ENCODE data around the gene PLCG2.
"Not testable (repeated sequence)": the region's sequence is repeated elsewhere in the genome, so short reads cannot be mapped to it uniquely, and the experiment has no call there.

The PLCG2 gene

GRCh38 chr16:81997738-81998137 lies 218.6 kb downstream of the PLCG2 start:
- no peak for DNase-seq (ENCODE audit: low read depth in 3 of 3)

DNA sequence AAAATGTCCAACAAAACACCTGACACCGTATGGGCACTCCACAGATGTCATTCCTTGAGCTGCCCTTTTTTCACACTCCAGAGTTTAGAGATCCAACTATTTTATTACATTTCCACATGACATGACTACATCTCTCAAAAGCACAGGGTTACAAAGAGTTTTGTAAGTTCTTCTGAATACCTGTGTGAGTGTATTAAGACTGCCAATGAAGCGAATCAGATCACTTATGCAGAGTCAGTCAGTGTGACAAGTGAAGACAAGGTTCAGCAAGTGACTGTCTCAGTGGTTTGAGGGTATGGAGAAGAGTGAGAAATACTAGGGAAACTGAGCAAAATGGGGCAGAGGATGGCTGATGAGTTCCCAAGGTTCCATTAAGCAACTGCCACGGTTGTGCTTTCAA lies 223.7 kb downstream of the PLCG2 start:
- DNase-seq (ENCODE audit: low read depth in 3 of 3), result no peak

- no peak for DNase-seq (ENCODE audit: low read depth in 3 of 3)
These were observed 225.5 kb downstream of the PLCG2 start for GRCh38 chr16:82004601-82005000.

- DNase-seq (ENCODE audit: low read depth in 3 of 3), result no peak
These were observed 226.1 kb downstream of the PLCG2 start for GRCh38 chr16:82005027-82005830.

DNA sequence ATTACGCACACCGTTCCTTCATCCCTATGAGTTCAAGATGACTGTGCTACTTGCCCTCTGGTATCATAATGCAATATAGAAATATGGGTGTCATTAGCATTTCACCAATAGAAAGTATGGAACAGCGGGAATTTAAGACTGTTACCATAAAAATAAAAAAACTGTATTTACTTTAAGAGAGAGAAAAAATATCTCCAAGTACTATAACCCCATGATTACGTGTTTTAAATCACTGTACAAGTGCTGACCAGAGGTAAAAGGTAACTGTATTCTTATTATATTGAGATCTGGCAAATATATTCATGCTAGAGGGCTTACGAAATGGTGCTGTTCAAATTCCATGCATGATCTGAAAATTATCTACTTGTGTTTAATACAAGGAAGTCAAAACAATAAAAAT lies 226.9 kb downstream of the PLCG2 start:
- no peak for DNase-seq (ENCODE audit: low read depth in 3 of 3)

DNA sequence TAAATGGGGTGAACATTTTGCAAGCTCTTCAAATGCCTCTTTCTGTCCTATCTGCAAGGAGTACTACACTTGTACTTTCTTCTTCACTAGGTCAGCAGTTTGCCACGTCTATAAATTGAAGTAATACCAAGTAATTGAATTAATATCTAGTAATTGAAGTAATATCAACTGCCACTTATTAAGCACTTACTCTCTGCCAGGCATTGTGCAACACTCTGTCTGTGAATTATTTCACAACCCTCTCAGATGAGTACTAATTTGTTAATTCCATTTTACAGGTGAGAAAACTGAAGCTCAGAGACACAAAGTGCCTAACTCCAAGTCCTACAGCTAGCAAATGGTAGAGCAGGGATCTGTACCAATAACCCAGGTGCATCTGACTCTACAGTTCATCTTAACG lies 228.1 kb downstream of the PLCG2 start:
- DNase-seq (ENCODE audit: low read depth in 3 of 3), result no peak

DNA sequence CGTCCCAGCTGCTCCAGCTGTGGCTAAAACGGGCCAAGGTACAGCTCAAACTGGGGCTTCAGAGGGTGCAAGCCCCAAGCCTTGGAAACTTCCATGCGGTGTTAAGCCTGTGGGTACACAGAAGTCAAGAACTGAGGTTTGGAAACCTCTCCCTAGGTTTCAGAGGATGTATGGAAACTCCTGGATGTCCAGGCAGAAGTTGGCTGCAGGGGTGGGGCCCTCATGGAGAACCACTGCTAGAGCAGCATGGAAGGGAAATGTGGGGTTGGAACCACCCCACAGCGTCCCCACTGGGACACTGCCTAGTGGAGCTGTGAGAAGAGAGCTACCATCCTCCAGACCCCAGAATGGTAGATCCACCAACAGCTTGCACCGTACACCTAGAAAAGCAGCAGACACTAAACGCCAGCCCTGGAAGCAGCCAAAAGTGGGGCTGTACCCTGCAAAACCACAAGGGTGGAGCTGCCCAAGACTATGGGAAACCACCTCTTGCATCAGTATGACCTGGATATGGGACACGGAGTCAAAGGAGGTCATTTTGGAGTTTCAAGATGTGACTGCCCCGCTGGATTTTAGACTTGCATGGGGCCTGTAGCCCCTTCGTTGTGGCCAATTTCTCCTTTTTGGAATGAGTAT lies 230.0 kb downstream of the PLCG2 start:
- no peak for DNase-seq (ENCODE audit: low read depth in 3 of 3)

GRCh38 chr16:82009789-82010188 lies 230.7 kb downstream of the PLCG2 start:
- DNase-seq (ENCODE audit: low read depth in 3 of 3), result not testable (repeated sequence)

DNA sequence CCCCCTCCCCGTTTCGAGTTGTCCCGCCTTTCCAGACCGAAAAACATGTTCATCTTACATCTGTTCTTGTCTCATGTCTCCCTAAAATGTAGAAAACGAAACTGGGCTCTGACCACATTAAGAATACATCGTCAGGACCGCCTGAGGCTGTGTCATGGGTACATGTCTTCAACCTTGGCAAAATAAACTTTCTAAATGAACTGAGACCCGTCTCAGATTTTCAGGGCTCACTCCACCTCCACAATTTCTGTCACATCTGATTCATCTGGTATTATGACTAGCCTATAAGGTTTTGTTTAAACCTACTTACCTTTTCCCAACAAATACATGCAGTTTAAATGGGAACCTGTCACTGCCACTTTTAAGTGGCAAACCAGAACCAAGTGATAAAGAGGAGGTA lies 231.6 kb downstream of the PLCG2 start:
- DNase-seq (ENCODE audit: low read depth in 3 of 3), result no peak

DNA sequence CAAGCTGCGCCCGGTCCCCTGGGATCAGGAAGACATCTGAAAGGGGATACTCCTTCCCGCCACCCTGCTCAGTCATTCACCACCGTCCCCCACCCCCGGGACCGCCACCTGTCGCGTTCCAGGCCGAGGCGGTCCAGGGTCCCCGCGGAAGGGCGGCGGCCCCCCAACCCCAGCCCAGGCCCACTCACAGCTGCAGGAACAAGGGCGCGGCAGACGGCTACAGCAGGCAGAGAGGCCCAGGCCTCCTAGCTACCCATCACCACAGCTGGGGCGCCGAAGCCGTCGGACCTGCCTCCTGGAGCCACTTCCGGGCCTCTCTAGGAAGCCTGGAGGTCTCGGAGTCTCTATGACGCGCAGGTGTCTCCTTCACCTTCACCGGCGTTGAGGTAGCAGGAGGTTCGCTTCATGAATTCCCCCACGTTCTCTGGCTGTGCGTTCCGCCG lies 232.1 kb downstream of the PLCG2 start, which contains the start of gene SDR42E1:
TSS of gene SDR42E1 (minus strand) at position 272 of the 443 bp plus-strand sequence. CDS start 10,612 bp downstream, outside the sequence.
- peak; percentile 13 to 40 (median 39) for DNase-seq (ENCODE audit: low read depth in 3 of 3)

Measured in stimulated activated CD4-positive, alpha-beta T cell treated with anti-CD3 and anti-CD28 coated beads, TNF-alpha, amount 100 ng/mL, for 4 hours (primary cell).